ENCODE results near the gene PRKAR2A.

The PRKAR2A gene

GRCh38 chr3:48847504-48848423, at the start of gene PRKAR2A:
Gene PRKAR2A, minus strand, starts transcription at chr3:48847874. Its CDS starts 278 bp downstream, at chr3:48847596.
- DNase-seq = peak; percentile 76

DNA sequence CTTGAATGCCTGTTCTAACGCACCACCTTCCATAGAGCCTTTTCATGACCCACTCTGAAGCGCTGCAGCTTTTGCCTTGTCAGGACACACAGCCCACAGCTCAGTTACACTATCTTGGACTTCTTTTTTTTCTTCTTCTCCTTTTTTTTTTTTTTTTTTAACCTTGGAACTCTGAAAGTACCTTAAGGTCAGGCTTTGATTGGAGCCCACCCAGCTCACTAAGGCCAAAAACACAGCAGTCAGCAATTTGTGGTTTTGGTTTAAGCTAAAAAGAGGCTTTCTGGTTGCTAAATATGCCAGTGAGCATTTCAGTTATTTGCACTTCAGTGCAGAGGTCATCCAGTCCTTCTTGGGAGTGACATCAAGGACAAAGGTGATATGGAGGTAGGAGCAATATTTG, 49.3 kb upstream of the PRKAR2A start:
- no peak for DNase-seq

DNA sequence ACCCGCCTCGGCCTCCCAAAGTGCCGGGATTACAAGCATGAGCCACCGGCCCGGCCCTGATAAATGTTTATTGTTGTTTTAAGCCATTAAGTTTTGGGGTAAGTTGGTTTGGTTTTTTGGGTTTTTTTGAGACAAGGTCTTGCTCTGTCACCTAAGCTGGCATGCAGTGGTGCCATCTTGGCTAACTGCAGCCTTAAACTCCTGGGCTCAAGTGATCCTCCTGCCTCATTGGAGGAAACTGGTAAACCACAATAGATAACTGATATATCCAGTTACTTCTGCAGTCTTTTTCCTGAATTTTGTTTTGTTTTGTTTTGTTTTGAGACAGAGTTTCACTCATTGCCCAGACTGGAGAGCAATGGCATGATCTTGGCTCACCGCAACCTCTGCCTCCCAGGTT, 46.8 kb upstream of the PRKAR2A start:
- no peak for DNase-seq

GRCh38 chr3:48891606-48892005, 43.9 kb upstream of the PRKAR2A start:
- DNase-seq = no peak

DNA sequence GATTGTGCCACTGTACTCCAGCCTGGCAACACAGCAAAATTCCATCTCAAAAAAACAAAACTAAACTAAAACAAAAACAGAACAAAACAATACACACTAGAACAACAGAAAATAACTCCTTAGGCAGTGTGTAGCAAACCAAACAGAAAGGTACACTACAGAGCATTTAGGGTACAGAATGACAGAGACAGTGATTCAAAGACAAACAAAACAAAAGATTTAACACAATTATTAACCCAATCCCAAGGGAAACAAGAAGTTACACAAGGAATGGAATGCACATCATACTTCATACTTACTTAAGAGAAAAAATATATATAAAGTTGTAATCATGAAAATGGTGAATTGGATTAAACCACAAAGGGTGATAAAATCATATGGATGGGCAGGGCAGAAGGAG, 38.1 kb upstream of the PRKAR2A start:
- no peak for DNase-seq

GRCh38 chr3:48881652-48882114, 34.0 kb upstream of the PRKAR2A start:
- no peak for DNase-seq

GRCh38 chr3:48881006-48881405, 33.3 kb upstream of the PRKAR2A start:
- DNase-seq = no peak

- DNase-seq = no peak
Measured at GRCh38 chr3:48879994-48880377, 32.3 kb upstream of the PRKAR2A start.

- no peak for DNase-seq
Measured at GRCh38 chr3:48879307-48879993, 31.8 kb upstream of the PRKAR2A start.

DNA sequence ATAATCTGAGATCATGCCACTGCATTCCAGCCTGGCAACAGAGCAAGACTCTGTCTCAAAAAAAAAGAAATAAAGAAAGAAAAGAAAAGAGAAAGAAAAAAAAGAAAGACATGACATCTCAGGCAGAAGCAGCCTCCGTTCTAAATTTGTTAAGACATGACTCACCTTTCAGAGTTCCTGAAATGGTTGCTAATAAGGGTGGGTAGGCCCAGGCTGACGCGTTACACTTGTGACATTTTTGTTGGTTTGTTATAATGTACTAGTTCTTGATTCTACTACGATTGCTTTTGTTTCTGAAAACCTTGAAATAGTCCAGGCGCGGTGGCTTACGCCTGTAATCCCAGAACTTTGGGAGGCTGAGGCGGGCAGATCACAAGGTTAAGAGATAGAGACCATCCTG, 30.0 kb upstream of the PRKAR2A start:
- no peak for DNase-seq

DNA sequence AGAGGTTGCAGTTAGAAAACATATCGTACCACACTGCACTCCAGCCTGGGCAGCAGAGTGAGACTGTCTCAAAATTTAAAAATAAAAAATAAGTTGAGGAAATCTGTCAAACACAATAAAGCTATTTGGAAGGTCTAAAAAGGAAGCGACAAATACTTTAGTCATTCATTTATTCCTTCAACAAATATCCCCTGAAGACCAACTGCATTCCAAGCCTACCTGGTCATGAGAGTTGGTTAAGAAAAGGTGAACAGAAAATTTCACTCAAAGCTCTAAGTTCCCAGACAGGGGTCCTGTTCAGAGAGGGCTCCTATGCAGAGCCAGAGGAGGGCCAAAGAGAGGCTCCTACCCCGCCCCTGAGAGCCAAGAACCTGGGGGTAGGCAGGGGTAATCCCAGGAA, 15.4 kb upstream of the PRKAR2A start:
- DNase-seq = peak; percentile 21

DNA sequence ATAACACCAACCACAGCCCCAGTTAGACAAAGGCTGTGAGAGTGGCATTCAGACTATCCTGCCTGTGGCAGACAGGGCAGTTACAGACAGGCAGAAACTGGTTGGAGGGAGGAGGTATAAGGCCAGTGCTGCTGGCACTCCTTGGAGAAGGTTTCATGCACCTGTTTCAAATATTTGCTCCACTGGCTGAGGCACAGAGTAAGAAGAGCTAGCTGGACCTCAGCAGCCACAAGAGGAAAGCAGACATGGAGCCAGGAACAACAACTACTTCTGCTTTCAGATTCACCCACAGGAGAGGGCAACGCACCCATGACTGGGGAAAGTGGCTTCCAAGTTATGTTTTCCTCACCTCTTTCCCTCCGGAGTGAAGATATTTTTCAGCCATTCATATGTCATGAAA, 11.5 kb upstream of the PRKAR2A start:
- DNase-seq = no peak

- no peak for DNase-seq
Measured at GRCh38 chr3:48858709-48859108, 11.0 kb upstream of the PRKAR2A start.

DNA sequence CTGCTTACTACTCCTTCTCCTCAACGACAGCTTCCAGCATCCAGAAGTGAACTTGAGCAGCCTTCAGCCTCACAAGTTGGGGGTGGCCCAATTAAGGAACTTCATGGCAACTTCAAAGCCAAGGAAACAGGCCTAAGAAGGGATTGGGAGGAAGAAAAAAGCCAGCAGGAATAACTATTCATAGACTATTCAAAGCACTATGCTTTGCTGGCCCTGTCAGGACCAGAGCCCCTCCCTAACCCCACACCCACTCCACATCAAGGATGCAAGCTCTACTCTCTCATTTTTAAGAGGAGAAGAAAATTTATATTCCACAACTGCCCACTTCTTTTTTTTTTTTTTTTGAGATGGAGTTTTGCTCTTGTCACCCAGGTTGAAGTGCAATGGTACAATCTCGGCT, 10.0 kb upstream of the PRKAR2A start:
- DNase-seq = no peak

GRCh38 chr3:48856469-48856868, 8.8 kb upstream of the PRKAR2A start:
- no peak for DNase-seq

DNA sequence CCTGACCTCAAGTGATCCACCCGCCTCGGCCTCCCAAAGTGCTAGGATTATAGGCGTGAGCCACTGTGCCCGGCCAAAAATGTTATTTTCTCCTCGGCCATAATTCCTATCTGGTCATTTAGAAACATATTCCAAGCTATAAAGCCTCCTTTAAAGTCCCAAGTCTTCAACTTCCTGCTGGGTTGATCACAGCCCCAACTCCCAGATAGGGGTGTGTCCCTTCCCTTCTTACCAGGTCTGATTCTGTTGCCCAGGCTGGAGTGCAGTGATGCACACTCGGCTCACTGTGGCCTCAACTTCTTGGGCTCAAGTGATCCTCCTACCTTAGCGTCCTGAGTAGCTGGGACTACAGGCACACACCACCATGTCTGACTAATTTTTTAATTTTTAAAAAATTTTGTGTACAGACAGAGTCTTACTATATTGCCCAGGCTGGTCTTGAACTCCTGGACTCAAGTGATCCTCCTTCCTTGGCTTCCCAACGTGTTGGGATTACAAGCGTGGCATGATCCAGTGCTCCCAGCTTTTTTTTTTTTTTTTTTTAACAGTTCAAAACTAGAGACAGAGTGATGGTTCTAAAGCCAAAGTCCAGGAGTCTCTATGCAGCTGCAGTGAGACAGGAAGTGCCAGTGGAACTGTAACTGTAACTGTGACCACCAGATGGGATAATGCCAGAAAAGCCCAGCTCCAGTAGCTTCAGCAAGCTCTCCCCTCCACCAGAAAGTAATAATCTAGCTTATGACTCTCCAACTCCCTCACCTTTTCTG, 8.2 kb upstream of the PRKAR2A start:
- DNase-seq = no peak

- no peak for DNase-seq
Measured at GRCh38 chr3:48852151-48852550, 4.5 kb upstream of the PRKAR2A start.

GRCh38 chr3:48851407-48851806, 3.7 kb upstream of the PRKAR2A start:
- DNase-seq = peak; percentile 8

GRCh38 chr3:48848816-48849515, 1.3 kb upstream of the PRKAR2A start:
- DNase-seq = no peak

GRCh38 chr3:48847053-48847503, 596 bp downstream of the PRKAR2A start:
- DNase-seq = peak; percentile 34

DNA sequence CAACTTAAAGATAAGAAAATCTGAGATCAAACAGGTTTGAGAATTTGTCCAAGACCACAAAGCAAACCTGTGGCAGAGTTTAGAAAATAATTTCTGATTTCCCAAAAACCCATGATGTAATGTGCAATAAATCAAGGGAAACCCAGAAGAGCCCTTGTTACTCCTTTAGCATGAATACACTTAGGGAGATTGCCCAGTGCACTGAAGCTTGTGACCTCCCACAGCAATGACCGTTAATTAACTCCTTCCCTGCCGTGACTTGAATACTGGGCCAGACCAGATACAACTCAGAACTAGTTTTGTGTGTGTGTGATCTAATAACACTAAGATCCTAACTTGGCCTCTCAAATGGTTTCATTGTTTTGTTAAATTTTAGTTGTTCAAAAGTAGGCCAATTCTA, 2.5 kb downstream of the PRKAR2A start:
- DNase-seq = no peak

GRCh38 chr3:48837163-48837562, 10.5 kb downstream of the PRKAR2A start:
- DNase-seq = no peak
